ENCODE data around the gene TAF5.
"Not testable (repeated sequence)": the region's sequence is repeated elsewhere in the genome, so short reads cannot be mapped to it uniquely, and the experiment has no call there.

TAF5 gene

DNA sequence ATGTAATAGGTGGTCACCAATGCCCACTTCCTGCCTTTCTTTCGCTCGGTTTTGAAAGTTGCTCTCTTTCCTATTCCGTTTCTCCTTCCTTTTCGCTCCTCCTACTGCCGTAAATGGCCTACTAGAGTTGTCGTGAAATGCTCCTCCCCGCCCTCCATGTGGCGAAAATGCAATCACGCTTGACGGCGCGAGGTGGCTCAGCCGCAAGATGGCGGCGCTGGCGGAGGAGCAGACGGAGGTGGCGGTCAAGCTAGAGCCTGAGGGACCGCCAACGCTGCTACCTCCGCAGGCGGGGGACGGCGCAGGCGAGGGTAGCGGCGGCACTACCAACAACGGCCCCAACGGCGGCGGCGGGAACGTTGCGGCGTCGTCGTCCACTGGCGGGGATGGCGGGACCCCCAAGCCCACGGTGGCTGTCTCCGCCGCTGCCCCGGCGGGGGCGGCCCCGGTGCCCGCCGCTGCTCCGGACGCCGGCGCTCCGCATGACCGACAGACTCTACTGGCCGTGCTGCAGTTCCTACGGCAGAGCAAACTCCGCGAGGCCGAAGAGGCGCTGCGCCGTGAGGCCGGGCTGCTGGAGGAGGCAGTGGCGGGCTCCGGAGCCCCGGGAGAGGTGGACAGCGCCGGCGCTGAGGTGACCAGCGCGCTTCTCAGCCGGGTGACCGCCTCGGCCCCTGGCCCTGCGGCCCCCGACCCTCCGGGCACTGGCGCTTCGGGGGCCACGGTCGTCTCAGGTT lies at the start of gene TAF5:
TSS of gene TAF5 (plus strand) at position 195 of the 737 bp plus-strand sequence. CDS start at position 209, 14 bp downstream.
- DNase-seq (ENCODE audit: low read depth) = peak; percentile 81

DNA sequence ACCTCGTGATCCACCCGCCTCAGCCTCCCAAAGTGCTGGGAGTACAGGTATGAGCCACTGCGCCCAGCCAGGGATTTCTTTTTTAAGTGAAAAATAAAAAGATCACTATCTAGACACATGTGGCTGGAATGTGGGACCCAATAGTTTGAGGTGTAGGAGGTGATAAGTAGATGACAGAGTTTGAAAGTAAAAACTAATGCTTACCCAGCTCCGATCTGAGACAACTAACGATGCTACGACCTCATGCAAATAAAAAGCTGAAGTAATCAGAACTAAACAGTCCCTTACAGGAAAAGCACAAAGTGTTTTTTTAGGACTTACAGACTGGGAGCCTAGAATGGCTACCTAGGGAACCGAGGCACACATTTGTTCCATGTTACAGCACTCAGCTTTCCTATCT lies 39.9 kb upstream of the TAF5 start:
- DNase-seq (ENCODE audit: low read depth) = no peak

DNA sequence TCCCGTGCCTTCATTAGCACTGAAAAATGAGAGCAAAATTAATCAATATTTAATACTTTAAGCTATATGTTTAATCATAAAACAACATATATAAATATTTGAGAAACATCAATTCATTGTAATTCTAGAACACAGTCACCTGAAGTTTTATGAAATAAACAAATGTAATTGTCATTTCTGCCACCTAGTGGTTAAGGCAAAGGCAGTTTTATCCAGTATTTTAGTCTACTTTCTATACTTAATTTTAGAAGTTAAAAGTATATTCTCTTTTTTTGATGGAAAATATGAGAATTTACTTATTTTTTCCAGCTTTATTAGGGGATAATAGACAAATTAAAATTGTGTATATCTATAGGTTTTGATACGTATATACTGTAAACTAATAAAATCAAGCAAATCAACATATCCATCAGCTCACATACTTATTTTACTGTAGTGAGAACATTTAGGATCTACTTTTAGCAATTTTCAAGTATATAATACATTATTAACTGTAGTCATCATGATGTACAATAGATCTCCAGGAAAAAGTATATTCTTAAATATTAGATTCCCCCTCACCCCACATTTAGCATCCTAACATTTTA lies 33.7 kb upstream of the TAF5 start:
- no peak for DNase-seq (ENCODE audit: low read depth)

DNA sequence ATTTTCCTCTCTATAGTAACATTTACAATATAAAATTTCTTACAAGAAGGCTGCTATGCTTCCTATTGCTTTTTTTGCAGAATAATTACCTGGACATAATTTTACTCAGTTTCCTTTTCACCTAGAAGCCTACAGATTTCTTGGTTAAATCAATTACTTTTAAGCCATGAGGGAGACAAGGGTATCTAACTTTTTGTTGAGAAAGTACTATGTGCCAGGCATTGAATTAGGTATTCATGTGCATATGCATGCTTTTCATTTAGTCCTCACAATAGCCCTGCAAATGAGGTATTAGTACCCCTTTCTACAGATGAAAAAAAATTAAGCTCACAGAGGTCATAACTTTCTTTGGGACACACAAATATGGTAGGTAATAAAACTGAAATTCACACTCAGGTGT lies 33.2 kb upstream of the TAF5 start:
- DNase-seq (ENCODE audit: low read depth) = no peak

DNA sequence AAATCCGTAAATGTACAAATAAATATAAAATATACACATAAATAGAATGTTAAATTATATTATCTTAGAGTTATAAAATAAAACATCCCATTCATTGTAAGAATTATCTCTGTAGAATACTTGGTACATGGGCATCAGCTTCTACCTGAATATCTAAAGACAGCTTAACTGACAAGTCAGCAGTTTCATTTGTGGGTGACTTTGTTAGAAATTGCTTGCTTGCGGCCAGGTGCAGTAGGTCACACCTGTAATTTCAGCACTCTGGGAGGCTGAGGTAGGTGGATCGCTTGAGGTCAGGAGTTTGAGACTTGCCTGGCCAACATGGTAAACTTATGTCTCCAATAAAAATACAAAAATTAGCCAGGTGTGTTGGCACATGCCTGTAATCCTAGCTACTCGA lies 31.4 kb upstream of the TAF5 start:
- no peak for DNase-seq (ENCODE audit: low read depth)

DNA sequence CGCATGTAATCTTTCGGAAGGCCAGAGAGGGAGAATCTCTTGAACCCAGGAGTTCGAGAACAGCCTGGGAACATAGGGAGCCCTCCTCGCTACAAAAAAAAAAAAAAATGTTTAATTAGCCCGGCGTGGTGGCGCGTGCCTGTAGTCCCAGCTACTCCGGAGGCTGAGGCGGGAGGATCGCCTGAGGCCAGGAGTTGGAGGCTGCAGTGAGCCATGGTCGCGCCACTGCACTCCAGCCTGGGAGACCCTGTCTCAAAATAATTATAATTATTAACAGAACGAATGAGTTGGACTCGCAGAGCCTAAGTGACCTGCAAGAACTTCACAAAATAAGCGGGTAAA lies 17.6 kb upstream of the TAF5 start:
- no peak for DNase-seq (ENCODE audit: low read depth)

DNA sequence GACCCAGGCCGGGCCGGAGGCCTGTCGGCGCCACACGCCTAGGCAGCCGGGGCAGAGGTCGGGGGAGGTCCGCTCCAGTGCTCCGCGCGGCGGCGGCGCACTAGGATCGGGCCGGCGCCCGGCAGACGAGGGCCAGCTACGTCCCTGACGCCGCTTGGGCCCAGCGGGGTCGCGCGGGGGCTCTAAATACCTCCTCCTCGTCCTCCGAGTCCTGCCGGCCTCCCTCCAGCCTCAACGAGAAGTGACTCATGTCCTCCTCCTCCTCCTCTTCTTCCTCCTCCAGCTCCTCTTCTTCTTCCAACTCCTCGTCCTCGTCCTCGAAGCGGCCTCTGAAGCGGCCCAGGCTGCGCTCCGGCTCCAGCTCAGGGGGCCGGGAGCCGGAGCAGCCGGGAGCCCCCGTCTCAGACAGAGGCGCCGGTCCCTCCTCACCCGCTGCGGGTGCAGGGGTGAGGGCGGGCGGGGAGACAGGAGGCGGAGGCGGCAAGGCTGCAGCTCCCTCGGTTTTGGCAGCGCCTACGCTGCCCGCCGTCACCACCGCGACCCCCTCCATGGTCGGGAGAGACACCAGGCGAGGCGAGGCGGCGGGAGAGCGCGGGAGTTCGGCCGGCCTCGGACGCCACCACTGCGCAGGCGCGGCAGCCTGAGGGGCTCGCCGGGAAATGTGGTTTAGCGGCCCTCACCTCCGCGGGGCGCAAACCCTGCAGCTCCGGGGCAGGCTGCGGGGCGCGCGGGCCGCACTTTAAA lies 17.1 kb upstream of the TAF5 start, which contains the start of gene PCGF6:
TSS of gene PCGF6 (minus strand) at position 624 of the 744 bp plus-strand sequence. CDS start at position 550, 74 bp downstream.
- DNase-seq (ENCODE audit: low read depth) = peak; percentile 37

DNA sequence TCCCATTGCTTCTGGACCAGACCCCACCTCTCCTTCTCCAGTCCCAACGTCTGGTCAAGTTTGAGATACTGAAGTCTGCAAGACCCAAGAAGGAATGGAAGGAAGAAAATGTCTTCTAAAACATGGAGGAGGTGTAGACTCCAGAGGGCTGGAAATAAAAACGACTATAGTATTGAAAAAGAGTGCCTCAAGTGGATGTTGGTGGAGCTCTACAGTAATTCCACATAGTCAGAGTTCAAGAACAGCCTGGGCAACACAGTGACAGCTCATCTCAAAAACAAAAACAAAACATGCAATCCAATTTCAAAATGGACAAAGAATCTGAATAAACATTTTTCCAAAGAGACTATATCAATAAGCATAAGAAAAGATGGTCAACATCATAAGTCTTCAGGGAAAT lies 14.5 kb upstream of the TAF5 start:
- no peak for DNase-seq (ENCODE audit: low read depth)

DNA sequence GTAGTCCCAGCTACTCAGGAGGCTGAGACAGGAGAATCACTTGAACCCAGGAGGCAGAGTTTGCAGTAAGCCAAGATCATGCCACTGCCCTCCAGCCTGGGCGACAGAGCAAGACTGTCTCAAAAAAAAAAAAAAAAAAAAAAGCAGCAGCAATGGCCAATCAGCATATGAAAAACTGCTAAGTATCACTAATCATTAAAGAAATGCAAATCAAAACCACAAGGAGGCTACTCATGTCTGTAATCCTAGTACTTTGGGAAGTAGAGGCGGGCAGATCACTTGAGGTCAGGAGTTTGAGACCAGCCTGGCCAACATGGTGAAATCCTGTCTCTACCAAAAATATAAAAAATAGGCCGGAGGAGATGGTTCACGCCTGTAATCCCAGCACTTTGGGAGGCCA lies 13.2 kb upstream of the TAF5 start:
- DNase-seq (ENCODE audit: low read depth) = not testable (repeated sequence)

DNA sequence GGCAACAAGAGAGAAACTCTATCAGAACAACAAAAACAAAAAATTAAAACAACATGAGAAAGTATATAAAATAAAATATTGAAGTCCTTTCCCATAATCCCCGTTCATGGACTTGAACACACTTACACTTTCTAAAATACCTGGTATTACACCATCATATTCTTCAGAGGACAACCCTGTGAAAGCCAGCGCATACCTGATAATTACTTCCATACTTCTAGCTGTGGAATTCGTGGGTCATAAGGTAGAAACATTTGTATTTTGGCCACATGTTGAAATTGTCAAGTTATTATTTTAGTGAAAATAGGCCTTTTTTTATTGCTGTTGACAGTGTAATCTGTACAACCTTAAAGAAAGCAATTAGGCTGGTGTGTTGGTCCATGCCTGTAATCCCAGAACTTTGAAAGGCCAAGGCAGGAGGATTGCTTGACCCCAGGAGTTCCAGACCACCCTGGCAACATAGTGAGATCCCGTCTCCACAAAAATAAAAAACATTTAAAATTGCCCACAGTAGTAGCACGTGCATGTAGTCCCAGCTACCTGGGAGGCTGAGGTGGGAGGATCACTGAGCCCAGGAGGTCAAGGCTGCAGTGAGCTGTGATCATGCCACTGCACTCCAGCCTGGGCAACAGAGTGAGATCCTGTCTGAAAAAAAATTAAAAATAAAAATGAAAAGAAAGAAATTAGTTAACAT lies 11.7 kb upstream of the TAF5 start:
- DNase-seq (ENCODE audit: low read depth) = no peak

DNA sequence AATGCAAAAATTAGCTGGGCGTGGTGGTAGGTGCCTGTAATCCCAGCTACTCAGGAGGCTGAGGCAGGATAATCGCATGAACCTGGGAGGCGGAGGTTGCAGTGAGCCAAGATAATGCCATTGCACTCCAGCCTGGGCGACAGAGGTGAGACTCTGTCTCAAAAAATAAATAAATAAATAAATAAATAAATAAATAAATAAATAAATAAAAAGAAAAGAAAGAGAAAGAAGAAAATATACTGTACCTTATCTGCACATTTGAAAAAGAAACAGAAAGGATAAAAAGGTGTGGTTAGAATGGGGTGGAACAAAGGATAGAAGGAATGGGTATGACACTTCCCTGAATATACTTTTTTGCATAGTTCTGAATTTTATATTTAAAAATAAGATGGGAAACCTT lies 8.3 kb upstream of the TAF5 start:
- DNase-seq (ENCODE audit: low read depth) = not testable (repeated sequence)

DNA sequence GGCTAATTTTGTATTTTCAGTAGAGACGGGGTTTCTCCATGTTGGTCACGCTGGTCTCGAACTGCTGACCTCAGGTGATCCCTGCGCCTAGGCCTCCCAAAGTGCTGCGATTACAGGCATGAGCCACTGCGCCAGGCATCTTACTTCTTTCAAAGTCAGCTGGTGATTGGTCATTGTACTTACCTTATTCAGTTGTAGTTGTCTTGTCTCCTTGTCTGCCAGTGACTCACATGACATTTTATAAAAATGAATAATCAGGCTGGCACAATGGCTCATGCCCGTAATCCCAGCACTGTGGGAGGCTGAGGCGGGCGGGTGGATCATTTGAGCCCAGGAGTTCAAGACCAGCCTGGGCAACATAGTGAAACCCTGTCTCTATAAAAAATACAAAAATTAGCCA lies 7.0 kb upstream of the TAF5 start:
- DNase-seq (ENCODE audit: low read depth) = not testable (repeated sequence)

DNA sequence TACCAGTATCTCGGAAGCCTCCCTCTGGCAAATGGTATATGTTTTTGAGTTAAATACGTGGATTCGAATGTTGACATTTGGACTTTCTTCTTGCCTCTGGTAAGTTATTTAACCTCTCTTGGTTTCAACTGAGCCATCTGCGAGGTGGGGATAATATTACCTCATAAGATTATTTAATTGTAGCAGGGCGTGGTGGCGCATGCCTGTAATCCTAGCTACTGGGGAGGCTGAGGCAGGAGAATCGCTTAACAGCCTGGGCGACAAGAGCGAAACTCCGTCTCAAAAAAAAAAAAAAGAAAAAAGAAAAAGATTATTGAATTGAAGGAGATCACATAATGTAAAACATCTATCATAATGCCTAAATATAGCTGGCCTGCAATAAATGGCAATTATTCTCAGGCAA lies 396 bp upstream of the TAF5 start:
- DNase-seq (ENCODE audit: low read depth) = no peak

DNA sequence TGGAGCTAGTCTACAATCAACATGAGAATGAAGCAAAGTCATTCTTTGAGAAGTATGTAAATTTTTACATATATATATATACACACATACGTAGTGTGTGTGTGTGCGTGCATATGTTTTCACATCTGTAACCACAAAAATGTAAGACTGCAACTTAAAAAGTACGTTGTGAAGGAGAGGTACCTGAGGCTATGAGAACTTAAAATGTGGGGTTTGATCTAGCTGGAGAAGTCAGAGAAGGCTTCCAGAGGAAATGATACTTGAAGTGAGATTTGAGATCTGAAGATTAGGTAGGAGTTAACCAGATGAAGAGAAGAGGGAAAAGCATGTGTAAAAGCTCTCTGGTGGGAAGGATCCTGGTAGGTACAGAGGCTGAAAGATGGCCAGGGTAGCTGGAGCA lies 5.8 kb downstream of the TAF5 start:
- DNase-seq (ENCODE audit: low read depth) = no peak

DNA sequence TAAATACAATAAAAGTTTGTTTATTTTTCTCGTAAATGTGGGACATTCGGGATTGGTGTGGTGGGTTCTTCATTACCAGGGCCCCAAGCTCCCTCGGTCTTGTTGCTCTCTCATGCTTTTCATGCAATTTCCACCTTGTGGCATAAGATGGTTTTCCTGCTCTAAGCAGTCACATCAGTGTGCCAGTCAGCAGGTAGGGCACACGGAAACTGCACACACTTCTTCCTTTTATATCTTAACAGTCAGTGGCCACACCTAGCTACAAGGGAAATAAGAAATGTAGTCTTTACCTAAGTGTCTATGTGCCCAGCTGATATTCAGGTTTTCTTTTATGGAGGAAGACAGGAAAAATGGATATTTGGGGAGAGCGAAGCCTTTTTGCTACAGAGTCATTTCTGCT lies 6.5 kb downstream of the TAF5 start:
- no peak for DNase-seq (ENCODE audit: low read depth)

DNA sequence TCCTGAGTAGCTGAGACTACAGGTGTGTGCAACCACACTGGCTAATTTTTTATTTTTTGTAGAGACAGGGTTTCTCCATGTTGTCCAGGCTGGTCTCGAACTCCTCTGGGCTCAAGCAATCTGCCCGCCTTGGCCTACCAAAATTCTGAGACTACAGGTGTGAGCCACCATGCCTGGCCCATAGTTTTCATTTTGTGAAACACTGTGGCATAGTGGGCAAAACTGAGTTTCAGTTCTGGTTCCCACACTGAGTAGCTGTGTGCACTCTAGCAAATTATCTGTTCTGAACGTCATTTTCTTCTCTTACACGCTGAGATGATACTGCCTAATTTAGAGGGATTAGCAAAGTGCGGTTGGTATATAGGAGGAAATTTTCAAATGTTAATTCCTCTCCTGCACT lies 15.0 kb downstream of the TAF5 start:
- DNase-seq (ENCODE audit: low read depth) = no peak

DNA sequence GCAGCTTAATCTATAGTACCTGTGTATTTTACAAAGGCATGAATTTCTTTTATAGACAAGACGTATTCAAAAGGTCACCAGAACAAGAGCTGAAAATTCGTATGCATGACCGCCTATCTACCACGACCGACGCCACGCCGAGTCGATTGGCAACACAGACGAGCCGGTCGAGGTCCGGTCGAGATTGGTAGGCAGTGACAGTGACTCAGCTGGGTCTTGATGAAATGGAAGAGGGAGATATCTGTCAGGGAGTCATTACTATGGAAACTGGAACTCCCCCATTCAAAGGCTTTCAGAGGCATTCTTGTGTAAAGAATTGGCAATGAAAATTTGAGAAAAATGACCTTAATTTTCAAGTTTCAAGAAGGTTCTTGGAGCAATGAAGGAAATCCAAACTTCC lies 26.4 kb downstream of the TAF5 start:
- no peak for DNase-seq (ENCODE audit: low read depth)

DNA sequence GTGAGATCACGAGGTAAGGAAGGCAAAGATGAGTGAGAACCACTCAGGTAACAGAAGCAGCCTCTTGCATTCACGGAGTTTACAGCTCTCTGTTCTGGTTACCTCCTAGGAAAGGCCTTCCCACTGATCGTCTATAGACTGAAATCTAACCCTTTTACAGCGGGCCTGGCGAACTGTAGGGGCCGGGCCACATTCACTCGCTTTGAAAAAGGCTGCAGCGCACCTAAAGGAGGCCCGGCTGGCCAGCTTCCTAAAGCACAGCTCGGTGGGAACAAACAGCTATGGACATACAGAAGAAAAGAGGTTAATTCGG lies 27.9 kb downstream of the TAF5 start:
- DNase-seq (ENCODE audit: low read depth) = no peak

DNA sequence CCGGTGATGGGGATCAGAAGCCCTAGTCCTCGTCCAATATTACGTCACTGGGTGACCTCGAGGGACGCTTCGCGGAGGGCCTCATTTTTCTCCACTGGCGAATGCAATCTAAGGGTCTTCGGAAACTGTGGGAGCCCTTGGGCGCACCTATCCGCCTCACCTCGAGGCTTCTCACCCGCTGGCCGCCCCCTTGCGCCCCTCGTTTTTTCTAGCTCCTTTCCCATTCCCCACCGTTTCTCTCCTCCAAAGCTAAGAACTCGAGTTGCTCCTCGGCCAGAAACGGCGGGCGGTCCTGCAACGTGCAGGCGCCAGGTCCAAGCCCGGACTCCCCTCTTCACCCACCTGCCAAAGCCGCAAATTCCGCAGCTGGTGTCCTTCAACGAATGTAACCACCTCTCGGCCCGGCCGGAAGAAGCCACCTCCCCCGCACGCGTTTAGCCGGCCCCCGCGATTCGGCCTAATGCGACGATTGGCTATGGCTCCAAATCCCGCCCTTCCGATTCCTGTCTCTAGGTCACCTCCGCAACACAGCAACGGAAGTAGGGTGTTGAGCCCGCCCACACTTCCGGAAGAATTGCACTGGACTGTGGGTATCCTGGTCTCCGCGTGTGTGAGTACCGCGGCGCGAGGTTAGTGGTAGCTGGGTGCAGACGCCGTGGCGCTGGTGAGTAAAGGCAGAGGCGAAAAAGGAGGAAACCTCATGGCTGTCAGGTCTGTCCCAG lies 28.5 kb downstream of the TAF5 start, which contains the start of the genes ATP5MK and PDCD11:
TSS of gene ATP5MK (minus strand) at position 409 of the 722 bp plus-strand sequence. CDS start 4,018 bp downstream, outside the sequence.
TSS of gene PDCD11 (plus strand) at position 560 of the 722 bp plus-strand sequence. CDS start 1,801 bp downstream, outside the sequence.
- DNase-seq (ENCODE audit: low read depth) = peak; percentile 92

DNA sequence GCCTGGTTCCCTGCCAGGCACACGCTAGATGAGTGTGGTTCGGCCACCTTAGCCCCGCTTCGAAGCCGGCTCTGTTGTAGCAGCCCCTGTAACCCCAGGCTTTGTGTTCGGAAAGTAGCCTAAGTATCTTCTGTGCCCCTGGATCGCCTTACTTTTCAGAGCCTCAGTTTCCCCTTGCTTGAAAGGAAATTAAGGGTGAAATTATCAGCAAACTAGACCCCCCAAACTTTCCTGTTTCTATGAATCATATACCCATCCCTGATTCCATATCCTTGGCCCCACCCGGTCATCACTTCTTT lies 29.0 kb downstream of the TAF5 start:
- DNase-seq (ENCODE audit: low read depth) = no peak

DNA sequence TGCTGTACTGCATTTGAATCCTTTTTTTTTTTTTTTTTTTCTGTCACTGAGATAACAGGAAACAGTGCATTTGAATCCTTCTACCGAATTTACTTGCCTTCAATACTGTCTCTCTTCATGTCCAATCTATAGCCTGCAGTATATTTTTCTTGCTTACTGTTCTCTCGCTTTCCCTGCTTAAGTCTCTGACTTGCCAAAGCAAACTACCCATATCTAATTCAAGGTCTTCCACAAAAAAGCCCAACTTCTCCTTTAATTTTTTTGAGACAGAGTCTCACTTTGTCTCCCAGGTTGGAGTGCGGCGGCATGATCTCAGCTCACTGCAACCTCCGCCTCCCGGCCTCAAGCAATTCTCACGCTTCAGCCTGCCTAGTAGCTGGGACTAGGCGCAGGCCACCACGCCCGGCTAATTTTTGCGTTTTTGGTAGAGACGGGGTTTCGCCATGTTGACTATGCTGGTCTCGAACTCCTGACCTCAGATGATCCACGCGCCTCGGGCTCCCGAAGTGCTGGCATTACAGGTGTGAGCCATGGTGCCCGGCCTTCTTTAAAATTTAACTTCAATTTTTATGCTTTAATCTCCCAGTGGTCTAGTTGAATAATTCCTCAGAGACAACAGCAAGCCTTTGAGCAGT lies 29.5 kb downstream of the TAF5 start:
- DNase-seq (ENCODE audit: low read depth) = no peak

DNA sequence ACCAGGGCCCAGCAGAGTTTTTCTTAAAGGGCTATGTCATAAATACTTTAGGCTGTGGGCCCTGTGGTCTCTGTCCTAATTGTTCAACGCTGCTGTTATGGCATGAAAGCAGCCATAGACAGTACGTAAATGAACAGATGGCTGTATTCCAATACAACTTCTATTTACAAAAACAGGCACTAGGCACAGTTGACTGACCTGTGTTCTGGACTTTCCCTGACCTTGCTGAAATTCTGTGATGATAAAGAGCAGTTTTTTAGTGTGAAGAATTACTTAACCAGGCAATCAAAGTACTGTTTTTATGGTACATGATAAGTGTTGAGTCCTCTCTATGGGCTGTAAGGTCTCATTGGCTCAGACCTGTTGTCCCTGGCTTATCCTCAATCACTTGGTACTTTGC lies 45.8 kb downstream of the TAF5 start:
- no peak for DNase-seq (ENCODE audit: low read depth)
